Testis (tissue), 3 donors: ENCODE measurements around the gene GMDS. TPM values are rescaled to one million over a fixed set of nuclear protein-coding genes. Genes with fewer than 3 reads are reported as not detected.

Experiments used
- DNase-seq: peaks from one replicate; pipeline ENCODE4 v3.0.0-alpha.2; 2019
- H3K27ac ChIP-seq, 2 donors: fragments of 200-600 bp; sonication (generic); one replicate each; pipeline ENCODE4 v1.5.1; 2019
- H3K27me3 ChIP-seq: fragments of 200-600 bp; sonication (generic); one replicate; pipeline ENCODE4 v1.5.1; 2019
- H3K36me3 ChIP-seq: fragments of 200-600 bp; sonication (generic); one replicate; pipeline ENCODE4 v1.5.1; 2017; ENCODE audit warnings: low read depth; ENCODE audit errors: missing control alignments
- H3K4me1 ChIP-seq: fragments of 200-600 bp; sonication (generic); one replicate; pipeline ENCODE4 v1.5.1; 2019
- H3K4me3 ChIP-seq, 2 donors: fragments of 200-600 bp; sonication (generic); one replicate each; pipeline ENCODE4 v1.5.1; 2017 to 2019
- H3K9me3 ChIP-seq: fragments of 200-600 bp; sonication (generic); one replicate; pipeline ENCODE4 v1.5.1; 2017
- CTCF ChIP-seq, 3 experiments: fragments of 450-650 bp in 2 of 3; fragments of 200-600 bp in 1 of 3; sonication (generic) in 1 of 3; IDR thresholded peaks; one replicate each; pipeline ENCODE4 v1.5.1; 2016 to 2019; ENCODE audit warnings: antibody characterized with exemption in 3 of 3, mild to moderate bottlenecking in 2 of 3, moderate library complexity in 1 of 3
- POLR2A ChIP-seq: fragments of 450-650 bp; IDR thresholded peaks from one replicate; pipeline ENCODE4 v1.6.1; 2017; ENCODE audit warnings: antibody characterized with exemption, mild to moderate bottlenecking, moderate library complexity
- WGBS, 2 donors: methylation state at CpG; one replicate each; pipeline ENCODE4 v1.1.5; 2018; 5-methylcytosine and 5-hydroxymethylcytosine counted together
- intact Hi-C: fragments of 100-400 bp; cut with DNase I; formaldehyde crosslinking; loops from one replicate; pipeline ENCODE4 v1.15.1; 2023; ENCODE audit warnings: low total_unique reads
- polyA plus RNA-seq: library from polyadenylated mRNA; stranded (reverse); fragments of 350-450 nt; fragmentation: Illumina TruSeq; extraction: RNeasy Lipid Tissue Mini Kit (QIAGEN cat#74804); gene quantifications from one replicate; pipeline ENCODE4 v1.2.3, GENCODE V29; 2014; ENCODE audit warnings: low read depth, low replicate concordance; ENCODE audit not compliant: insufficient read depth
- total RNA-seq, 2 donors: library from RNA; depleted of rRNA; stranded (reverse); fragments of >200 nt; gene quantifications; one replicate each; pipeline ENCODE4 v1.2.3, GENCODE V29; 2016

The GMDS gene
- total and polyA plus RNA-seq, 3 donors from 2014 or later: 19.6 to 31.1 (median 22.2) TPM

GRCh38 chr6:2081155-2082138 lies 164.0 kb downstream of the GMDS start:
- H3K4me1 ChIP-seq: no peaks in the 10 kb centered on the region

GRCh38 chr6:2078888-2079287 lies 166.5 kb downstream of the GMDS start:
- intact Hi-C loops: no loop called here
- no peaks in the 10 kb centered on the region for H3K36me3 ChIP-seq
- no peak for TF ChIP-seq CTCF (IDR thresholded peaks at IDR 0.05)
- TF ChIP-seq POLR2A: no peak
- H3K27ac ChIP-seq: no peak overlapping the region
- no peak overlapping the region for H3K4me3 ChIP-seq
- WGBS, 2 donors: 55 to 71% methylated on average over 1 of the region's 1 CpG
- H3K4me1 ChIP-seq: no peaks in the 10 kb centered on the region
- no peaks in the 10 kb centered on the region for H3K9me3 ChIP-seq
- H3K27me3 ChIP-seq: no peaks in the 10 kb centered on the region
- DNase-seq: no peak

More at GRCh38 chr6:2081155-2082138, 164.0 kb downstream of the GMDS start:
- Histone ChIP-seq H3K36me3 (no peaks in the 10 kb centered on the region), H3K27me3 (no peaks in the 10 kb centered on the region), H3K4me3 (no peak overlapping the region), H3K9me3 (no peaks in the 10 kb centered on the region), H3K27ac (no peak overlapping the region)
- TF ChIP-seq POLR2A: no peak
- TF ChIP-seq CTCF (IDR thresholded peaks at IDR 0.05): no peak
- intact Hi-C loops: no loop called here
- WGBS, 2 donors: 87 to 90% methylated on average over 9 of the region's 9 CpGs
- DNase-seq: no peak

- no peaks in the 10 kb centered on the region for H3K27me3 ChIP-seq
- no peak overlapping the region for H3K4me3 ChIP-seq
- no peak for DNase-seq
- no peaks in the 10 kb centered on the region for H3K9me3 ChIP-seq
- H3K36me3 ChIP-seq: no peaks in the 10 kb centered on the region
- intact Hi-C loops: no loop called here
- H3K4me1 ChIP-seq: no peaks in the 10 kb centered on the region
- WGBS, 2 donors: 96 to 97% methylated on average over 1 of the region's 1 CpG
- H3K27ac ChIP-seq: no peak overlapping the region
- TF ChIP-seq POLR2A (no peak), CTCF (IDR thresholded peaks at IDR 0.05) (no peak)
Observed at GRCh38 chr6:2077826-2078225, 167.6 kb downstream of the GMDS start.

GRCh38 chr6:2073476-2073875 lies 171.9 kb downstream of the GMDS start:
- Histone ChIP-seq H3K9me3 (no peaks in the 10 kb centered on the region), H3K27ac (no peak overlapping the region), H3K4me1 (no peaks in the 10 kb centered on the region), H3K36me3 (no peaks in the 10 kb centered on the region), H3K27me3 (no peaks in the 10 kb centered on the region), H3K4me3 (no peak overlapping the region)
- 73 to 76% methylated on average over 2 of the region's 2 CpGs for WGBS, 2 donors
- no peak for DNase-seq
- intact Hi-C loops: no loop called here
- TF ChIP-seq POLR2A: no peak
- no peak for TF ChIP-seq CTCF (IDR thresholded peaks at IDR 0.05)

GRCh38 chr6:2072453-2072852 lies 173.0 kb downstream of the GMDS start:
- Histone ChIP-seq H3K27ac (no peak overlapping the region), H3K9me3 (no peaks in the 10 kb centered on the region), H3K27me3 (no peaks in the 10 kb centered on the region), H3K4me1 (no peaks in the 10 kb centered on the region), H3K4me3 (no peak overlapping the region), H3K36me3 (no peaks in the 10 kb centered on the region)
- intact Hi-C loops: no loop called here
- TF ChIP-seq POLR2A: no peak
- TF ChIP-seq CTCF (IDR thresholded peaks at IDR 0.05): no peak
- no peak for DNase-seq
